Mesodermal cell (in vitro differentiated cells): ENCODE results near the gene CDK2AP2.
"Not testable (repeated sequence)": the region's sequence is repeated elsewhere in the genome, so short reads cannot be mapped to it uniquely, and the experiment has no call there.

Source experiments
- H3K27ac ChIP-seq: 2 replicates; pipeline ENCODE4 v1.7.0; 2013; ENCODE audit warnings: mild to moderate bottlenecking, low read depth, low read length, moderate library complexity; ENCODE audit not compliant: severe bottlenecking
- H3K36me3 ChIP-seq: 2 replicates; pipeline ENCODE4 v1.7.1; 2013; ENCODE audit warnings: mild to moderate bottlenecking, low read length, moderate library complexity; ENCODE audit not compliant: control insufficient read depth, insufficient read depth
- H3K4me1 ChIP-seq: one replicate; pipeline ENCODE4 v1.7.1; 2013; ENCODE audit warnings: mild to moderate bottlenecking, low read length; ENCODE audit not compliant: insufficient read depth, control insufficient read depth, poor library complexity, severe bottlenecking
- H3K4me3 ChIP-seq: 2 replicates; pipeline ENCODE4 v1.7.0; 2013; ENCODE audit warnings: low read length, control low read depth, mild to moderate bottlenecking; ENCODE audit not compliant: insufficient read depth, poor library complexity, severe bottlenecking; ENCODE audit errors: extremely low read depth
- H3K9me3 ChIP-seq: 2 replicates; pipeline ENCODE4 v1.7.1; 2013; ENCODE audit warnings: mild to moderate bottlenecking, low read length, moderate library complexity; ENCODE audit not compliant: control insufficient read depth
- WGBS, 2 experiments: methylation state at CpG; one replicate each; pipeline ENCODE4 v1.1.5; 2013; ENCODE audit warnings: missing lambda C conversion rate in 2 of 2; ENCODE audit not compliant: insufficient coverage in 2 of 2; 5-methylcytosine and 5-hydroxymethylcytosine counted together

Gene CDK2AP2

DNA sequence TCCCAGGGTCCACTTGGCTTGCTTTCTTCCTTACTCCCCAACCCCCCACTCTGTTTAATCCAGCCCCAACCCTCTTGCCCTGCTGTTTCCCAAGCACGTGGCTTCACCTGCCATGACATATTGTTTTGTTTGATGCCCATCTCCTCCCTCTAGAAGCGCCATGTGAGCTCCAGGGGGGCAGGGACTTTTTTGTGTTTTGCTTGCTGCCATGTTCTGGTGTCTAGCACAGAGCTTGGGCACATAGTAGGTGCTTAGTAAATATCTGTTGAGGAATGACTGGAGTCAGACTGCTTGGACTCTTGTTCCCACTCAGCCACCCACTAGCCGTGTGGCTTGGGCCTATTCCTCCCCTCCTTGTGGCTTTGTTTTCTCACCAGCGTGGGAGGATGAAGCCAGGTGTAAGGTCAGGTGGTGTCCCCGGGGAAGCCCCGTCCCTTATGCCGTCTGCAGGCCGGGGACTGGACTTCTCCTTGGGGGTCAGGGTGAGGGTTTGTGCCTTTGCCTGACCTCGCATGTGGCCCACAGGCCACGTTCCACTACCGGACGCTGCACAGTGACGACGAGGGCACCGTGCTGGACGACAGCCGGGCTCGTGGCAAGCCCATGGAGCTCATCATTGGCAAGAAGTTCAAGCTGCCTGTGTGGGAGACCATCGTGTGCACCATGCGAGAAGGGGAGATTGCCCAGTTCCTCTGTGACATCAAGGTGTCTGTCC, 21.3 kb downstream of the CDK2AP2 start:
- no peak overlapping the region for H3K27ac ChIP-seq
- peaks cover 6% of the 10 kb centered on the region for H3K9me3 ChIP-seq
- no peaks in the 10 kb centered on the region for H3K4me1 ChIP-seq
- 95 to 97% methylated on average over 13 to 16 of the region's 20 CpGs for WGBS, 2 experiments
- H3K36me3 ChIP-seq, result peaks cover 35% of the 10 kb centered on the region
- H3K4me3 ChIP-seq, result no peak overlapping the region

DNA sequence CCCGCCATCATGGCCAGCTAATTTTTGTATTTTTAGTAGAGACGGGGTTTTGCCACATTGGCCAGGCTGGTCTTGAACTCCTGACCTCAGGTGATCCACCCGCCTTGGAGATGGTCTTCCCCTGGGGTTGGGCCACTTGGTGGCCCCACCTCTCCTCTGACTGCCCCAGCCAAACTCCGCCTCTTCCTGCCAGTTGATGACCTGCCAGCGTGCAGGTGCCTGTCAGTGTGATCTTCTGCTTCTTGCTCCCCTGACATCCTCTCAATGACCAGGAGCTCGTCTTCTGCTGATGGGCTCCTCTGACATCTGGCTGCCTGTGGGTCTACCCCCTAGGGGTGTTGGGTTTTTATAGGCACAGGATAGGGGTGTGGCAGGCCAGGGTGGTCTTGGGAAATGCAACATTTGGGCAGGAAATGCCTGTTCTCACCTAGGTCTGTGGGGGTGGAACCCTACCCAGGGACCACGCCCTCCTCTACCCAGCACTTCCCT, 22.0 kb downstream of the CDK2AP2 start:
- H3K36me3 ChIP-seq, result peaks cover 34% of the 10 kb centered on the region
- H3K9me3 ChIP-seq, H3K4me3 ChIP-seq, H3K27ac ChIP-seq, H3K4me1 ChIP-seq: not testable (repeated sequence)
- 91 to 93% methylated on average over 4 to 7 of the region's 7 CpGs for WGBS, 2 experiments

DNA sequence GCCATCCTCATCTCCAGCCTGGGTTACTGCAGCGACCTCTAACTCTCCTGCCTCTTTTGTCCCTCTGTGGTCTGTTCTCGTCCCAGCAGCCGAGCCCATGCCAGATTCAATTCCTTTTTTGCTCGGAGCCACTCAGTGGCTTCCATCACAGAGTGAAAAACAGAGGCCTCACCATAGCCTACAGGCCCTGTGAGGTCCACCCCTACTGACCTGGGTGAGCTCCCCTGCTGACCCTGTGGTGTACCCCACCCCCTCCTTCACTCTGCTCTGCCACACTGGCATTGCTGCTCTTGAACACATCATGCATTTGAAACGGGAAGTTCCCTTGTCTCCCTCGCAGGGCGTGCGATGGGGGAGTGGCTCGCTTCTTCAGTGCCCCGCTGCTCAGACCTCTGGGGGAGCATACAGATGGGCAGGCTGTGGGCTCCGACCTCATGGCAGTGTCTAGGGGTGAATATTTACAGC, 23.1 kb downstream of the CDK2AP2 start:
- Histone ChIP-seq H3K27ac (no peak overlapping the region), H3K4me3 (no peak overlapping the region), H3K36me3 (peaks cover 23% of the 10 kb centered on the region), H3K4me1 (no peaks in the 10 kb centered on the region), H3K9me3 (peaks cover 6% of the 10 kb centered on the region)
- WGBS, 2 experiments, result 94% methylated on average over 10 to 11 of the region's 11 CpGs

DNA sequence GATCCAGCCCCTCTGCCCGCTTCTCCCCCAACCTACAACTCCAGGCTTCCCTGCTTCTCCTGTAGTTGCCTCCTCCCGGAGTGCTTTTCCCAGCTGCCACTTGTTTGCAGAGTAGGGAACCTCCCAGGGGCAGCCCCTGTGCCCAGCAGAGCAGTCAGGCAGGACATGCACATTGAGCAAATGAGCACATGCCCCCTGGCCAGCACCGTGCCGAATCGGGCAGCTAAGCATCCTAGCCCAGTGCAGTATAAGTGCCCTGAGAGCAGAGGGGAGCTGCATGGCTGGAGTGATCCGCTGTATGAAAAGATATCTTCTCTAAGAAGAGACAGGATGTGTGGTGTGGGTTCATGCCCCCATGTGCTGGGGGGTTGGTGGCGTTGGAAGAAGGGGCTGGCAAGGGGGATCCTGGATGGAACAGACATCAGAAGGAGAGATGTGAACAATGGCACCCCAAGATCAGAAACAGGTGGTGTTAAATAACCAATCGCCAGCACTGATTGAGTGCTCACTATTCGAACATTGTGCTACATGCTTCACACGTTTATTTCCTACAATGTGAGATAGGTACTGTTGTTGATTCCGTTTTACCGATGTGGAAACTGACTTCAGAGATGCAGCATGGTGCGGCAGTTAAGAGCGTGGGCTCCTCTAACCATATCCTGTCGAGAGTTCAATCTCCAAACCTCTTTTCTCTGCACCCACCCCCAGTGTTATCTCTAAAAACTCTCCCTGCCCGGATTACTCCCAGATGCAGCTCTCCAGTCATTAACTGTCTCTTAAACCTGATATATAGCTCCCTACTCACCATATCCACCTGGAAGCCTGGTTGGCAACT, 23.9 kb downstream of the CDK2AP2 start:
- Histone ChIP-seq H3K27ac (no peak overlapping the region), H3K36me3 (peaks cover 15% of the 10 kb centered on the region), H3K9me3 (peaks cover 6% of the 10 kb centered on the region), H3K4me3 (peak overlapping the region; percentile 46), H3K4me1 (no peaks in the 10 kb centered on the region)
- WGBS, 2 experiments, result 94 to 98% methylated on average over 16 of the region's 16 CpGs

DNA sequence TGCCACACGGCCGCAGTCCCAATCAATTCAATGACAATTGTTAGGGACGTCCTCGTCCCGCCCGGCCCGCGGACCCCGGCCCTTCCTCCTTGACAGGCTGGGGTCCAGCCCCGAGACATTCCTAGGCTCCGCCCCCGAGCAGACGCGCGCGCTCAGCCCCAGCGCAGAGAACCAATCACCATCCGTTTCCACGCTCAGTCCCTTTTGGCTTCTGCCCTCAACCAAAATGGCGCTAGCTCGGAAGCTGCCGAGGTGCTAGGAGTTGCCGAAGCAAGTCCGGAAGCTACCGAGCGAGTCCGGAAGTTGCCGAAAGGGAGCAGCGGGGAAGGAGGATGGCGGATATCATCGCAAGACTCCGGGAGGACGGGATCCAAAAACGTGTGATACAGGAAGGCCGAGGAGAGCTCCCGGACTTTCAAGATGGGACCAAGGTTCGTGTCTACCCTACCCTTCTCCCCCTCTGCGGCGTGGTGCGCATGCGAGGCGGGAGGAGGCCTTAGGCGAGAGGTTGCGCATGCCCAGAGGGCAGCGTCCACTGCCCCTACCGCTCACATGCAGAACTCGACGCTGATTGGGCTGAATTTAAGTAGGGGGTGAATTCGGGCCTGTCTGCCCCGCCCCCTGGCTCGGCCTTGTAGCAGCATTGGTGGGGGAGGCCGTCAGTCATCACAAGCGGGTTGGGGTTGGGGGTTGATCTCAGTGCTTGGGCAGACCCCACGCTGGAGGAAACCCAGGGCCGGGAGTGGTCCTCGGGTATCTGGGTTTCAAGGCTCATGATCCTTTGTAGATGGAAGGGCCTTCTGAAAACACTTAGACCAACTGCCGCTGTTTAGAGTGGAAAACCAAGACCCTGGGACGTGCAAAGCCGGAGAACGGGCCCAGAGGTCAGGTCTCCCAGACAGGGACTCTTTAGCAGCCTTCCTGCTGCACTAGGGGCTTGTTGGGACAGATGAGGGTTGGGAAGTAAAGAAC, 24.8 kb downstream of the CDK2AP2 start, which contains the start of gene AIP:
Gene AIP, plus strand, starts transcription at position 200 of the 972 bp plus-strand sequence. Its CDS starts 133 bp downstream, at position 333.
- peaks cover 9% of the 10 kb centered on the region for H3K36me3 ChIP-seq
- H3K4me3 ChIP-seq, result peak within 1 kb of the TSS; percentile 46
- peaks cover 6% of the 10 kb centered on the region for H3K9me3 ChIP-seq
- peak within 1 kb of the TSS; percentile 85 for H3K27ac ChIP-seq
- H3K4me1 ChIP-seq, result no peaks in the 10 kb centered on the region
- 8 to 26% methylated on average over 22 to 38 of the region's 60 CpGs for WGBS, 2 experiments

DNA sequence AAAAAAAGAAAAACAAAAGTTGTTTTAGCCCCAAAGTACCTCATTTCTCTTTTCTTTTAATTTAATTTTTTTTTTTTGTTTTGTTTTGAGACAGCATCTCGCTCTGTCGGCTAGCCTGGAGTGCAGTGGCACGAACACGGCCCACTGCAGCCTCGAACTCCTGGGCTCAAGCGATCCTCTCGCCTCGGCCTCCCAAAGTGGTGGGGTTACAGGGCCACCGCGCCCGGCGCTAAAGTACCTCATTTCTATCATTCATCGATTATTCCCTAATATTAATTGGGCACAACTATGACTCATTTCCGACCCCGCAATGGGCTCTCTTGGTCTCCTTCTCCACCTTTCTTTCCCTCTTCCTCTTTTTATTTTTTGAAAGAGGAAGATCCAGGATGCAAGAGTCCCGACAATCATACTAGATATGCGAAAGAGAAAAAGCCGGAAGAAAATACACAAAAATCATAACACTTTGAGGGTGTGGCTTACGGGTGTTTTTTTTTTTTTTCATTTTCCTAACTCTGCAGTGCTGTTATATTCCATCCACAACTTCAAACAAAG, 25.6 kb downstream of the CDK2AP2 start:
- peaks cover 2% of the 10 kb centered on the region for H3K36me3 ChIP-seq
- H3K27ac ChIP-seq, result no peak overlapping the region
- peak overlapping the region; percentile 46 for H3K4me3 ChIP-seq
- H3K4me1 ChIP-seq, result no peaks in the 10 kb centered on the region
- WGBS, 2 experiments, result 86 to 91% methylated on average over 12 to 14 of the region's 19 CpGs
- H3K9me3 ChIP-seq, result peaks cover 6% of the 10 kb centered on the region

DNA sequence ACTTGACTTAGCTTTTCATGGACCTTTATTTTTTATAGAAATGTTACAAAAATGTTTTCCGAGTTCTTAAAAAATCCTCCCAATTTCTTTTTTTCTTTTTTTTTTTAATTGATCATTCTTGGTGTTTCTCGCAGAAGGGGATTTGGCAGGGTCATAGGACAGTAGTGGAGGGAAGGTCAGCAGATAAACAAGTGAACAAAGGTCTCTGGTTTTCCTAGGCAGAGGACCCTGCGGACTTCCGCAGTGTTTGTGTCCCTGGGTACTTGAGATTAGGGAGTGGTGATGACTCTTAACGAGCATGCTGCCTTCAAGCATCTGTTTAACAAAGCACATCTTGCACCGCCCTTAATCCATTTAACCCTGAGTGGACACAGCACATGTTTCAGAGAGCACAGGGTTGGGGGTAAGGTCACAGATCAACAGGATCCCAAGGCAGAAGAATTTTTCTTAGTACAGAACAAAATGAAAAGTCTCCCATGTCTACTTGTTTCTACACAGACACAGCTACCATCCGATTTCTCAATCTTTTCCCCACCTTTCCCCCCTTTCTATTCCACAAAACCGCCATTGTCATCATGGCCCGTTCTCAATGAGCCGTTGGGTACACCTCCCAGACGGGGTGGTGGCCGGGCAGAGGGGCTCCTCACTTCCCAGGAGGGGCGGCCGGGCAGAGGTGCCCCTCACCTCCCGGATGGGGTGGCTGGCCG, 30.5 kb downstream of the CDK2AP2 start:
- H3K4me1 ChIP-seq, H3K27ac ChIP-seq, H3K36me3 ChIP-seq, H3K4me3 ChIP-seq, H3K9me3 ChIP-seq: not testable (repeated sequence)
- WGBS, 2 experiments, result 94% methylated on average over 2 to 10 of the region's 16 CpGs

DNA sequence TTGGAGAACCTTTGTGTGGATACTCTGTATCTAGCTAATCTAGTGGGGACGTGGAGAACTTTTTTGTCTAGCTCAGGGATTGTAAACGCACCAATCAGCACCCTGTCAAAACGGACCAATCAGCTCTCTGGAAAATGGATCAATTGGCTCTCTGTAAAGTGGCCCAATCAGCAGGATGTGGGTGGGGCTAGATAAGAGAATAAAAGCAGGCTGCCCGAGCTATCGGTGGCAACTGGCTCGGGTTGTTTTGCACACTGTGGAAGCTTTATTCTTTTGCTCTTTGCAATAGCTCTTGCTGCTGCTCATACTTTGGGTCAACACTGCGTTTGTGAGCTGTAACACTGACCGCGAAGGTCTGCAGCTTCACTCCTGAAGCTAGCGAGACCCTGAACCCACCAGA, 31.3 kb downstream of the CDK2AP2 start:
- H3K27ac ChIP-seq, H3K9me3 ChIP-seq, H3K36me3 ChIP-seq, H3K4me1 ChIP-seq, H3K4me3 ChIP-seq: not testable (repeated sequence)
- WGBS, 2 experiments, result 95 to 96% methylated on average over 10 of the region's 10 CpGs

DNA sequence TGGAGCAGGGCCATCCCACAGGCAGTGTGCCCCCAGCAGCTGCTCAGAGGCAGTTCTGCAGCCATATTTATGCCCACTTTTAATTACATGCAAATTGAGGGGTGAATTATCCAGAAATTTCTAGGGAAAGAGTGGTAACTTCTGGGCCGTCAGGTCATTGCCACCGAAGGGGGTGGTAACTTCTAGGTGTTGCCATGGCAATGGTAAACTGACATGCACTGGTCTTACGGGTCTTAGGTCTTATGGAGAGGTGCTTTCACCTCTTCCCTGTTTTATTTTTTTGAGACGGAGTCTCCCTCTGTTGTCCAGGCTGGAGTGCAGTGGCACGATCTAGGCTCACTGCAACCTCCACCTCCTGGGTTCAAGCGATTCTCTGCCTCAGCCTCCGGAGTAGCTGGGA, 35.1 kb downstream of the CDK2AP2 start:
- Histone ChIP-seq H3K9me3 (no peaks in the 10 kb centered on the region), H3K36me3 (no peaks in the 10 kb centered on the region), H3K27ac (no peak overlapping the region), H3K4me1 (peaks cover 6% of the 10 kb centered on the region), H3K4me3 (no peak overlapping the region)
- WGBS, 2 experiments, result 82 to 86% methylated on average over 6 to 7 of the region's 7 CpGs
